NB4 (cell line): ENCODE results near the gene PCDHB7.
"Not testable (repeated sequence)": the region's sequence is repeated elsewhere in the genome, so short reads cannot be mapped to it uniquely, and the experiment has no call there.

Experiments
- DNase-seq: peaks from one replicate; pipeline ENCODE4 v3.0.0; 2010; ENCODE audit warnings: low read depth
- H3K4me3 ChIP-seq: one replicate; pipeline ENCODE4 v1.5.1; 2011; ENCODE audit warnings: mild to moderate bottlenecking, low read depth, low read length, moderate library complexity
- CTCF ChIP-seq: IDR thresholded peaks from one replicate; pipeline ENCODE4 v1.5.1; 2012; ENCODE audit warnings: low read depth, low read length
- MAX ChIP-seq: IDR thresholded peaks from 2 replicates; pipeline ENCODE4 v1.6.1; 2011; ENCODE audit warnings: low read depth, low read length
- MYC ChIP-seq: IDR thresholded peaks from 2 replicates; pipeline ENCODE4 v1.6.1; 2011; ENCODE audit warnings: low read depth, low read length
- POLR2A ChIP-seq: IDR thresholded peaks from 2 replicates; pipeline ENCODE4 v1.6.1; 2011; ENCODE audit warnings: mild to moderate bottlenecking; ENCODE audit not compliant: insufficient read length; ENCODE audit errors: extremely low read depth

Gene PCDHB7

DNA sequence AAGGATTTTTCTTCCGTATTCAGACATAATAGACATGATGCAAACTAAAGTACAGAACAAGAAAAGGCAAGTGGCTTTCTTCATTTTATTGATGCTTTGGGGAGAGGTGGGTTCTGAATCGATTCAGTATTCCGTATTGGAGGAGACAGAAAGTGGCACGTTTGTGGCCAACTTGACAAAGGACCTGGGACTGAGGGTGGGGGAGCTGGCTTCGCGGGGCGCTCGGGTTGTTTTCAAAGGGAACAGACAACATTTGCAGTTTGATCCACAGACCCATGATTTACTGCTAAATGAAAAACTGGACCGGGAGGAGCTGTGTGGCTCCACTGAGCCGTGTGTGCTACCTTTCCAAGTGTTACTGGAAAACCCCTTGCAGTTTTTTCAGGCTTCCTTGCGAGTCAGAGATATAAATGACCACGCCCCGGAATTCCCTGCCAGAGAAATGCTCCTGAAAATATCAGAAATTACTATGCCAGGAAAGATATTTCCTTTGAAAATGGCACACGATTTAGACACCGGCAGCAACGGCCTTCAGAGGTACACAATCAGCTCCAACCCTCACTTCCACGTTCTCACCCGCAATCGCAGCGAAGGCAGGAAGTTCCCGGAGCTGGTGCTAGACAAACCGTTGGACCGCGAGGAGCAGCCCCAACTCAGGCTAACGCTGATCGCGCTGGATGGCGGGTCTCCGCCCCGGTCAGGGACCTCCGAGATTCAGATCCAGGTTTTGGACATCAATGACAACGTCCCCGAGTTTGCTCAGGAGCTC is 22.0 kb upstream of the PCDHB7 start:
- no peak overlapping the region for H3K4me3 ChIP-seq
- no peak for DNase-seq
- TF ChIP-seq MAX, result no peak
- TF ChIP-seq CTCF, result no peak
- TF ChIP-seq POLR2A, result no peak
- TF ChIP-seq MYC, result no peak

GRCh38 chr5:141150993-141151325 is 21.5 kb upstream of the PCDHB7 start:
- TF ChIP-seq MYC (no peak), POLR2A (no peak), MAX (no peak), CTCF (no peak)
- DNase-seq, result no peak
- H3K4me3 ChIP-seq, result no peak overlapping the region

DNA sequence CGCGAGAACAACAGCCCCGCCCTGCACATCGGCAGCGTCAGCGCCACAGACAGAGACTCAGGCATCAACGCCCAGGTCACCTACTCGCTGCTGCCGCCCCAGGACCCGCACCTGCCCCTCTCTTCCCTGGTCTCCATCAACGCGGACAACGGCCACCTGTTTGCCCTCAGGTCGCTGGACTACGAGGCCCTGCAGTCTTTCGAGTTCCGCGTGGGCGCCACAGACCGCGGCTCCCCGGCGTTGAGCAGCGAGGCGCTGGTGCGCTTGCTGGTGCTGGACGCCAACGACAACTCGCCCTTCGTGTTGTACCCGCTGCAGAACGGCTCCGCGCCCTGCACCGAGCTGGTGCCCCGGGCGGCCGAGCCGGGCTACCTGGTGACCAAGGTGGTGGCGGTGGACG is 20.8 kb upstream of the PCDHB7 start:
- not testable (repeated sequence) for DNase-seq

DNA sequence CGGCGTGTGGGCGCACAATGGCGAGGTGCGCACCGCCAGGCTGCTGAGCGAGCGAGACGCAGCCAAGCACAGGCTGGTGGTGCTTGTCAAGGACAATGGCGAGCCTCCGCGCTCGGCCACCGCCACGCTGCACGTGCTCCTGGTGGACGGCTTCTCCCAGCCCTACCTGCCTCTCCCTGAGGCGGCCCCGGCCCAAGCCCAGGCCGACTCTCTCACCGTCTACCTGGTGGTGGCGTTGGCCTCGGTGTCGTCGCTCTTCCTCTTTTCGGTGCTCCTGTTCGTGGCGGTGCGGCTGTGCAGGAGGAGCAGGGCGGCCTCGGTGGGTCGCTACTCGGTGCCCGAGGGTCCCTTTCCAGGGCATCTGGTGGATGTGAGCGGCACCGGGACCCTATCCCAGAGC is 20.3 kb upstream of the PCDHB7 start:
- not testable (repeated sequence) for H3K4me3 ChIP-seq, DNase-seq

More for the DNA sequence above, 20.8 kb upstream of the PCDHB7 start:
- not testable (repeated sequence) for H3K4me3 ChIP-seq

- no peak overlapping the region for H3K4me3 ChIP-seq
- DNase-seq, result peak; percentile 23
- TF ChIP-seq CTCF, result peak; percentile 43
- no peak for TF ChIP-seq POLR2A
Observed at GRCh38 chr5:141155540-141156374, 16.7 kb upstream of the PCDHB7 start.

- not testable (repeated sequence) for DNase-seq, H3K4me3 ChIP-seq
Observed at GRCh38 chr5:141157356-141157755, 15.1 kb upstream of the PCDHB7 start.

DNA sequence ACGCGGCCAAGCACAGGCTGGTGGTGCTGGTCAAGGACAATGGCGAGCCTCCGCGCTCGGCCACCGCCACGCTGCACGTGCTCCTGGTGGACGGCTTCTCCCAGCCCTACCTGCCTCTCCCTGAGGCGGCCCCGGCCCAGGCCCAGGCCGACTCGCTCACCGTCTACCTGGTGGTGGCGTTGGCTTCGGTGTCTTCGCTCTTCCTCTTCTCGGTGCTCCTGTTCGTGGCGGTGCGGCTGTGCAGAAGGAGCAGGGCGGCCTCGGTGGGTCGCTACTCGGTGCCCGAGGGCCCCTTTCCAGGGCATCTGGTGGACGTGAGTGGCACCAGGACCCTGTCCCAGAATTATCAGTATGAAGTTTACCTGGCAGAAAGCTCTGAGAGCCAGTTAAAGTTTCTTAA is 14.5 kb upstream of the PCDHB7 start:
- not testable (repeated sequence) for H3K4me3 ChIP-seq, DNase-seq

DNA sequence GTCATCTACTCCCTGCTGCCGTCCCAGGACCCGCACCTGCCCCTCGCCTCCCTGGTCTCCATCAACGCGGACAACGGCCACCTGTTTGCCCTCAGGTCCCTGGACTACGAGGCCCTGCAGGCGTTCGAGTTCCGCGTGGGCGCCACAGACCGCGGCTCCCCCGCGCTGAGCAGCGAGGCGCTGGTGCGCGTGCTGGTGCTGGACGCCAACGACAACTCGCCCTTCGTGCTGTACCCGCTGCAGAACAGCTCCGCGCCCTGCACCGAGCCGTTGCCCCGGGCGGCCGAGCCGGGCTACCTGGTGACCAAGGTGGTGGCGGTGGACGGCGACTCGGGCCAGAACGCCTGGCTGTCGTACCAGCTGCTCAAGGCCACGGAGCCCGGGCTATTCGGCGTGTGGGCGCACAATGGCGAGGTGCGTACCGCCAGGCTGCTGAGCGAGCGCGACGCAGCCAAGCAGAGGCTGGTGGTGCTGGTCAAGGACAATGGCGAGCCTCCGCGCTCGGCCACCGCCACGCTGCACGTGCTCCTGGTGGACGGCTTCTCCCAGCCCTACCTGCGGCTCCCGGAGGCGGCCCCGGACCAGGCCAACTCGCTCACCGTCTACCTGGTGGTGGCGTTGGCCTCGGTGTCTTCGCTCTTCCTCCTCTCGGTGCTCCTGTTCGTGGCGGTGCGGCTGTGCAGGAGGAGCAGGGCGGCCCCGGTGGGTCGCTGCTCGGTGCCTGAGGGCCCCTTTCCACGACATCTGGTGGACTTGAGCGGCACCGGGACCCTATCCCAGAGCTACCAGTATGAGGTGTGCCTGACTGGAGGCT is 2.1 kb downstream of the PCDHB7 start:
- not testable (repeated sequence) for H3K4me3 ChIP-seq, DNase-seq
